A673 (cell line): ENCODE results near the gene CALHM5.

Experiments used
- EZH2 ChIP-seq: fragments of 200-600 bp; sonication (generic); IDR thresholded peaks from 2 replicates; pipeline ENCODE4 v1.6.1; 2017; ENCODE audit warnings: borderline replicate concordance, low read depth, mild to moderate bottlenecking, mixed read lengths, antibody characterized with exemption, low read length; ENCODE audit not compliant: poor library complexity, severe bottlenecking
- TF ChIP-seq, protein P1 (sequence below): fragments of 300-800, 200-600 bp; sonication (generic); conservative IDR thresholded peaks from 2 replicates; pipeline ENCODE4 v1.5.1; 2017; ENCODE audit warnings: low read depth, mild to moderate bottlenecking, antibody characterized with exemption, low read length, moderate library complexity, mixed read lengths

DNA sequence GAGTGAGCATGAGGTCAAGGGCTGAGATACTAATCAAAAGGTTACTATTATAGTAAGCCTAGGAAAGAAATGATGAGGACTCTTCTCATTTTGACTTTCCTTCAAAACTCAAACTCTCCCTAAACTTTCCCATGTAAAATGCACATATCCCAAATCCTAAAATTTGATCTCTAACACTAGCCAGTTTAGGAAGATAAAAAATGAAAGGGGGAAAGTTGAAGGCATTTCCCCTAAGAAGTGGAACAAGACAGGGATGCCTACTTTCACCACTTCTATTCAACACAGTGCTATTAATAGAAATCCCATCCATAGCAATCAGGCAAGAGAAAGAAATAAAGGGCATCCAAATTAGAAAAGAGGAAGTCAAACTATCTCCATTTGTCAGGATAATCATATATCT lies 2.9 kb upstream of the CALHM5 start:
- TF ChIP-seq EZH2 = no peak
- TF ChIP-seq, protein P1, sequence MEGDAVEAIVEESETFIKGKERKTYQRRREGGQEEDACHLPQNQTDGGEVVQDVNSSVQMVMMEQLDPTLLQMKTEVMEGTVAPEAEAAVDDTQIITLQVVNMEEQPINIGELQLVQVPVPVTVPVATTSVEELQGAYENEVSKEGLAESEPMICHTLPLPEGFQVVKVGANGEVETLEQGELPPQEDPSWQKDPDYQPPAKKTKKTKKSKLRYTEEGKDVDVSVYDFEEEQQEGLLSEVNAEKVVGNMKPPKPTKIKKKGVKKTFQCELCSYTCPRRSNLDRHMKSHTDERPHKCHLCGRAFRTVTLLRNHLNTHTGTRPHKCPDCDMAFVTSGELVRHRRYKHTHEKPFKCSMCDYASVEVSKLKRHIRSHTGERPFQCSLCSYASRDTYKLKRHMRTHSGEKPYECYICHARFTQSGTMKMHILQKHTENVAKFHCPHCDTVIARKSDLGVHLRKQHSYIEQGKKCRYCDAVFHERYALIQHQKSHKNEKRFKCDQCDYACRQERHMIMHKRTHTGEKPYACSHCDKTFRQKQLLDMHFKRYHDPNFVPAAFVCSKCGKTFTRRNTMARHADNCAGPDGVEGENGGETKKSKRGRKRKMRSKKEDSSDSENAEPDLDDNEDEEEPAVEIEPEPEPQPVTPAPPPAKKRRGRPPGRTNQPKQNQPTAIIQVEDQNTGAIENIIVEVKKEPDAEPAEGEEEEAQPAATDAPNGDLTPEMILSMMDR = no peak
